ENCODE data around the gene LHFPL2.

LHFPL2 gene

DNA sequence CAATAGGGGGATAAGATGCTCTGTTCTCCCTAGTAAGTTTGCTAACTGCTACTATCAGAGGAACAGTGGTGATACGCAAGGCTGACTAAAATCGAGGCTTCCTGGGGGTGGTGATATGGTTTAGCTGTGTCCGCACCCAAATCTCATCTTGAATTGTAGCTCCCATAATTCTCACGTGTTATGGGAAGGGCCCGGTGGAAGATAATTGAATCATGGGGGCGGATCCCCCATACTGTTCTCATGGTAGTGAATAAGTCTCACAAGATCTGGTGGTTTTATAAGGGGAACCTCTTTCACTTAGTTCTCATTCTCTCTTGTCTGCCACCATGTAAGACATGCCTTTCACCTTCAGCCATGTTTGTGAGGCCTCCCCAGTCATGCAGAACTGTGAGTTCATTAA is 135.1 kb downstream of the LHFPL2 start:
- peaks cover 72% of the 10 kb centered on the region for H3K79me2 ChIP-seq (ENCODE audit: insufficient read depth, low read length)
- H3K4me3 ChIP-seq (ENCODE audit: insufficient read depth, low read length, poor library complexity, severe bottlenecking): no peak overlapping the region
- H3K36me3 ChIP-seq (ENCODE audit: low read length): no peaks in the 10 kb centered on the region
- H3K9ac ChIP-seq (ENCODE audit: low read length): no peak overlapping the region
- no peak overlapping the region for H3K4me2 ChIP-seq (ENCODE audit: low read depth, low read length, poor library complexity, severe bottlenecking)
- no peak overlapping the region for H2AFZ ChIP-seq (ENCODE audit: low read depth, low read length, severe bottlenecking)
- H3K27ac ChIP-seq (ENCODE audit: low read depth, low read length): no peak overlapping the region
- no peaks in the 10 kb centered on the region for H3K9me2 ChIP-seq (replicated peaks; ENCODE audit: insufficient read depth, low read length)
- H4K20me1 ChIP-seq (ENCODE audit: low read depth, low read length): peaks cover 3% of the 10 kb centered on the region; the same call in 1 of the 2 replicates
- TF ChIP-seq EZH2phosphoT487 (conservative IDR thresholded peaks at IDR 0.05; ENCODE audit: low read length): no peak
- TF ChIP-seq, protein P1, sequence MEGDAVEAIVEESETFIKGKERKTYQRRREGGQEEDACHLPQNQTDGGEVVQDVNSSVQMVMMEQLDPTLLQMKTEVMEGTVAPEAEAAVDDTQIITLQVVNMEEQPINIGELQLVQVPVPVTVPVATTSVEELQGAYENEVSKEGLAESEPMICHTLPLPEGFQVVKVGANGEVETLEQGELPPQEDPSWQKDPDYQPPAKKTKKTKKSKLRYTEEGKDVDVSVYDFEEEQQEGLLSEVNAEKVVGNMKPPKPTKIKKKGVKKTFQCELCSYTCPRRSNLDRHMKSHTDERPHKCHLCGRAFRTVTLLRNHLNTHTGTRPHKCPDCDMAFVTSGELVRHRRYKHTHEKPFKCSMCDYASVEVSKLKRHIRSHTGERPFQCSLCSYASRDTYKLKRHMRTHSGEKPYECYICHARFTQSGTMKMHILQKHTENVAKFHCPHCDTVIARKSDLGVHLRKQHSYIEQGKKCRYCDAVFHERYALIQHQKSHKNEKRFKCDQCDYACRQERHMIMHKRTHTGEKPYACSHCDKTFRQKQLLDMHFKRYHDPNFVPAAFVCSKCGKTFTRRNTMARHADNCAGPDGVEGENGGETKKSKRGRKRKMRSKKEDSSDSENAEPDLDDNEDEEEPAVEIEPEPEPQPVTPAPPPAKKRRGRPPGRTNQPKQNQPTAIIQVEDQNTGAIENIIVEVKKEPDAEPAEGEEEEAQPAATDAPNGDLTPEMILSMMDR (IDR thresholded peaks at IDR 0.05; ENCODE audit: insufficient read depth, low read length, poor library complexity, severe bottlenecking): no peak
- no peaks in the 10 kb centered on the region for H3F3A ChIP-seq (ENCODE audit: insufficient read depth)
- H3K9me3 ChIP-seq (ENCODE audit: insufficient read depth, low read length): no peaks in the 10 kb centered on the region
- H3K27me3 ChIP-seq (ENCODE audit: low read length): no peaks in the 10 kb centered on the region

DNA sequence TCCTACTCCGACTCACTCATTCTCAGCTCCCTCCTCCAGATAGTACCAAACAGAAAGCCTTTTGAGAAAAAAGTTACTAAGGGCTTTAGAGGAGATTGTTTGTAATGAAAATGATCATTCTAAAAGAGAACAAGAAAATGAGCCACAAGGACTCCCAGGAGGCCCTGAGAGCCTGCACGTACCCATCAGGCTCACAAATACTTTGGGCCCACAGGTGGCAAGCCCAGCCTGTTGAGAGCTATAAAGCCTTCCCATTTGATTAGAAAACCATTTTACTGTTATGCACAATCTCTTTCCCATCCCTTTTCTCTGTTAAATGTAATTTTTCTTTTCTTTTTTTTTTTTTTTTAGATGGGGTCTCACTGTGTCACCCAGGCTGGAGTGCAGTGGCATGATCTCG is 136.1 kb downstream of the LHFPL2 start:
- Histone ChIP-seq H3K36me3 (ENCODE audit: low read length) (no peaks in the 10 kb centered on the region), H3K27ac (ENCODE audit: low read depth, low read length) (no peak overlapping the region), H3K79me2 (ENCODE audit: insufficient read depth, low read length) (peaks cover 73% of the 10 kb centered on the region), H3K27me3 (ENCODE audit: low read length) (no peaks in the 10 kb centered on the region), H4K20me1 (ENCODE audit: low read depth, low read length) (peaks cover 3% of the 10 kb centered on the region; the same call in 1 of the 2 replicates), H3K9me2 (replicated peaks; ENCODE audit: insufficient read depth, low read length) (no peaks in the 10 kb centered on the region), H3K4me3 (ENCODE audit: insufficient read depth, low read length, poor library complexity, severe bottlenecking) (no peak overlapping the region), H3K4me2 (ENCODE audit: low read depth, low read length, poor library complexity, severe bottlenecking) (no peak overlapping the region), H3K9me3 (ENCODE audit: insufficient read depth, low read length) (no peaks in the 10 kb centered on the region), H3K9ac (ENCODE audit: low read length) (no peak overlapping the region), H2AFZ (ENCODE audit: low read depth, low read length, severe bottlenecking) (no peak overlapping the region), H3F3A (ENCODE audit: insufficient read depth) (no peaks in the 10 kb centered on the region)
- TF ChIP-seq, protein P1 (IDR thresholded peaks at IDR 0.05; ENCODE audit: insufficient read depth, low read length, poor library complexity, severe bottlenecking): no peak
- no peak for TF ChIP-seq EZH2phosphoT487 (conservative IDR thresholded peaks at IDR 0.05; ENCODE audit: low read length)

DNA sequence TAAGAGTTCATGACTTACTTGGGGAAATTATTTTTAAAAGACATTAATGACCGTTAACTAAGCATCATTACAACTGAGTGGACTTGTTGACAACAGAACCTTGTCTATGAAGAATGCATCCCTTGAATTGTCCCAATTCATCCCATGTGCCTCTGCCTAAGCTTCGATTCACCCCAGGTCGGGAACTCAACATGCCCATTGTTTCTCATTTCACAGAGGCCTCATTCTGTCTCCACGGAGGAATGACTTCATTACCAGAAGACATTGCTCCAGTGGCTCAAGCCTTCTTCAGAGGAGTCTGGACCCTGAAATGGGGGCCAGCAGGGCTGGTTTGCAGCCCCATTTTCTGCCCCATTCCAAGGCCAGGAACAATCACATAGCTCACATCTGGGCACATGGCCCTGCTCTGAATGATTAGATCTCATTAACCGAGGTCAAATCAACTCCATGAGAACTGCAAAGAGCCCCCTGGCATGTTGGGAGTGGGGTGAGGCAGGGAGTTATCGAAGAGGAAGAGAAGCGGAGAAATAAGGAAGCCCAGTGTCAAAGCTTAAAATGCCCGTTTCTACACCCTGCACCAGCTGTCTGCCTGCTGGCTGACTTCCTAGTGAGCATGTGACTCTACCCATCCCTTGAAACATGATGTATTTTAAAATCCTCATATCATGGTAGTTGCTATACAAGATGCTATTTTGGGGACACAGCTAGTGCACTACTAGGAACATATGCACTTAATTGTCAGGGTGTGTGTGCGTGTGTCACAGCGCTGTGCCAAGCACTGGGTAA is 137.3 kb downstream of the LHFPL2 start:
- H2AFZ ChIP-seq (ENCODE audit: low read depth, low read length, severe bottlenecking): no peak overlapping the region
- H3K4me3 ChIP-seq (ENCODE audit: insufficient read depth, low read length, poor library complexity, severe bottlenecking): no peak overlapping the region
- H3K9me3 ChIP-seq (ENCODE audit: insufficient read depth, low read length): no peaks in the 10 kb centered on the region
- H3K9me2 ChIP-seq (replicated peaks; ENCODE audit: insufficient read depth, low read length): no peaks in the 10 kb centered on the region
- H3K36me3 ChIP-seq (ENCODE audit: low read length): no peaks in the 10 kb centered on the region; the same call in 1 of the 2 replicates
- H3F3A ChIP-seq (ENCODE audit: insufficient read depth): no peaks in the 10 kb centered on the region
- no peak overlapping the region for H3K9ac ChIP-seq (ENCODE audit: low read length)
- TF ChIP-seq EZH2phosphoT487 (conservative IDR thresholded peaks at IDR 0.05; ENCODE audit: low read length): no peak
- TF ChIP-seq, protein P1 (IDR thresholded peaks at IDR 0.05; ENCODE audit: insufficient read depth, low read length, poor library complexity, severe bottlenecking): no peak
- H3K27ac ChIP-seq (ENCODE audit: low read depth, low read length): no peak overlapping the region
- no peaks in the 10 kb centered on the region for H3K27me3 ChIP-seq (ENCODE audit: low read length)
- peaks cover 3% of the 10 kb centered on the region; the same call in 1 of the 2 replicates for H4K20me1 ChIP-seq (ENCODE audit: low read depth, low read length)
- H3K4me2 ChIP-seq (ENCODE audit: low read depth, low read length, poor library complexity, severe bottlenecking): no peak overlapping the region
- peaks cover 83% of the 10 kb centered on the region for H3K79me2 ChIP-seq (ENCODE audit: insufficient read depth, low read length)
